GM20000 (cell line): ENCODE measurements around the gene DMD.
A peak's percentile ranks its signal among the peaks of the same experiment; 100 is the strongest.

ENCODE experiments used
- DNase-seq: peaks from one replicate; pipeline ENCODE4 v3.0.0; 2012; ENCODE audit warnings: low spot score
- CTCF ChIP-seq: IDR thresholded peaks from 2 replicates; pipeline ENCODE4 v1.5.1; 2012; ENCODE audit warnings: mild to moderate bottlenecking, control low read depth; ENCODE audit errors: extremely low read depth, missing control alignments

DMD gene

GRCh38 chrX:31240982-31241381 lies 1970.4 kb downstream of the DMD start:
- DNase-seq = no peak
- TF ChIP-seq CTCF = no peak

- no peak for TF ChIP-seq CTCF
- DNase-seq = no peak
Measured at GRCh38 chrX:31237189-31237588, 1974.2 kb downstream of the DMD start.

- no peak for TF ChIP-seq CTCF
- no peak for DNase-seq
Measured at GRCh38 chrX:31236231-31236630, 1975.1 kb downstream of the DMD start.

- TF ChIP-seq CTCF = no peak
- no peak for DNase-seq
Measured at GRCh38 chrX:31233941-31234496, 1977.3 kb downstream of the DMD start.

- TF ChIP-seq CTCF = no peak
- no peak for DNase-seq
Measured at GRCh38 chrX:31232506-31232905, 1978.8 kb downstream of the DMD start.

- TF ChIP-seq CTCF = no peak
- DNase-seq = peak; percentile 30
Measured at GRCh38 chrX:31228909-31229308, 1982.4 kb downstream of the DMD start.

GRCh38 chrX:31228415-31228832 lies 1982.9 kb downstream of the DMD start:
- no peak for DNase-seq
- no peak for TF ChIP-seq CTCF

GRCh38 chrX:31227250-31227649 lies 1984.1 kb downstream of the DMD start:
- DNase-seq = no peak
- TF ChIP-seq CTCF = no peak
